ENCODE measurements around the gene CAMSAP3.
"Not testable (repeated sequence)": the region's sequence is repeated elsewhere in the genome, so short reads cannot be mapped to it uniquely, and the experiment has no call there.

The CAMSAP3 gene

DNA sequence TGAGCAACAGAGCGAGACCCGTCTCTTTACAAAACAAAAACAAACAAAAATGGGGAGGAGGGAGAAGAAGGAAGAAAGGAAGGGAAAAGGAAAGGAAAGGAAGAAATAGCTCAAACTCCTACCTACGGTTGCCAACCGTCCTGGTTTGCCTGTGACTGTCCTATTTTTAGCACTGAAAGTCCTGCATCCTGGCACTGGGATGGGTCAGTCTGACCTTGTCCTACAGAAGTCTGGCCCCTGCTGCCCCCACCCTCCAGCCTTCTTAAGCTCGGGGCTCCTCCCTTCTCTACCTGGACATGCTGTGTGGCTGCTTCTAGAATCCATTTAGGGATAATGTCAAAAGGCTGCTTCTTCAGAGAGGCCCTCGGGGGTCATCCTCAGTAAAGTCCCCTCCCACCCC is 40.0 kb downstream of the CAMSAP3 start:
- no peak for DNase-seq

DNA sequence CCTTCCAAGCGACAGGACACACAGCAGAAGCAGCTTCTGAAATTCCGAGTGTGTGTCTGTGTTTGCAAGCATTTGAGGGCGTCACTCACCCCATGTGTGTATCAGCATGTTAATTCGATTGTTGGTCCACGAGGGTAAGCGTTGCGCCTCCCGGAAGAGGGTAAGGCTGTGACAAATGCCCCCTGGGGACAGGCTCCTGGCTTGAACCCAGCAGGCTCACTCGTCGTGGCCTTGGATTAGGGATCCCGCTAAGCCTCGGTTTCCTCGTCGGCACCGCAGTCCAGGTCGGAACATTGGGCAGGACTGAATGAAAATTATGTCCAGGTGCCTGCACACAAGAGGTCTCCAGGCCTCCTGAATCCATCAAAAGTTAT is 40.6 kb downstream of the CAMSAP3 start:
- DNase-seq = no peak

DNA sequence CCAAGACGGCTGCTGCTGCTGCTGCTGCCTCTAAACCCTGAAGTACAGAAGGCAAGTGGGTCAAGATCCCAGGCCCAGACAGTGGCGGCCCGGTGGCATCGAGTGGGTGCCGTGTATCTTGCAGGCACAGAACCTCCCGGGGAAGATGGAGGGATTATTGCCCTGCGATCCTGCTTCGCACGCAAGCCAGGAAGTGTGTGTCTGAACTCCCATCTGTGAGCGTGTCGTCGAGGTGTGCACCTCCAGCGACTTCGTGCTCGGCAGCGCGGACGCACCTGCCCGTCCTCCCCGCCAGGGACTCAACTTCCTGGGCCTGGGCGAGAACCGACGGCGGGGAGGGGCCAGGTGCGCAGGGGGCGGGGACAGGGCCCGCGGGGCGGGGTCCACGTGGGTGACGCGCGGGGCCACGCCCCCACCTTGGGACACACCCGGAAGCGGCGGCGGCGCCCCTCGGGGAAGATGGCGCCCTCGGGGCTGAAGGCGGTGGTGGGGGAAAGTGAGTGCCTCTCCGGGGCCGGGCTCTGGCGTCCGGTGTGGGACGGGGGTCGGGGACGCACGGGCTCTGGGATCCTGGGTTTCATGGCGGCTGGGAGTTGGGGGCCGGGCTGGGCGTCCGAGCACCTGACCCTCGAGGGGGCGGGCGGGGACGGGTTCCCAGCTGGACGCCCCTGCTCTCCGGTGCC is 41.2 kb downstream of the CAMSAP3 start, which contains the start of gene STXBP2:
TSS of gene STXBP2 (plus strand) at position 420 of the 683 bp plus-strand sequence. CDS start at position 460, 40 bp downstream.
- DNase-seq = peak; percentile 79

DNA sequence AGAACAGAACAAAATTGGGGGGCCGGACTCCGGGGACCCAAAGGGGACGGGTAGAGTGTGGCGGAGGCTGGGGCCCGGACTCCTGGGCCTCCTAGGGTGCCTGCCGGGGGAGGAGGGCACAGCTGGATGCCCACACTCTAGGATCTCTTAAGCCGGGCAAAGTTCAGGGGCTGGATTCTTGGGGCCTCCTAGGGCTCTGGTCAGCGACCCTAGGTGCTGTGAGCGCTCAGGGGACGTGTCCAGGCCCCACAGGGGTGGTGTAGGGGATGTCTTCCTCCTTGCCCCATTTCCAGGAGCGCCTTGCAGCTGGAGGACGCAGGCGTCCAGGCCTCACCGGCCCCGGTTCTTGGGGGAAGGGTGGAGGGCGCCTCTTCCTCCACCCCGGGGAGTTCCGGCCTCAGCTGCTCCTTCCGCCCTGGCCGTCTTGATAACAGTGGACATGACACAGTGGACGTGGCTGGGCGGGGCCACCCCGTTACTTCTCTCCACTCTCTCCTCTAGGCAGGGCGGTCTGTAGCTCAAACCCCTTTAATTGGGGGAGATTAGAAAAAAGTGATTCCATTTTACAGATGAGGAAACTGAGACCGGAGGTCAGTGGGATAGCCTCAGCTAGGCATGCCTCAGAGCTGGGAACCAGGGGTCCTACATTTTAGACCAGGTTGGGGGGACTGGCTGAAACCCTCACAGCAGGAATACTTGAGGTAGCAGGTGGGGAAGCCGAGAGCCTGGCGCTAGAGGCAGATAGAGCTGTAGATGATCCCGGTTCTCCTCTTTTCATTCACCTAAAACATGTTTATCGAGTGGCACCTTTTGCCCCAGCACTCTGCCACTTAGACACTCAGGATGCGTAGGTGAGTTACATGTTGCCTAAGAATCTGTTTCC is 42.0 kb downstream of the CAMSAP3 start:
- DNase-seq = no peak

DNA sequence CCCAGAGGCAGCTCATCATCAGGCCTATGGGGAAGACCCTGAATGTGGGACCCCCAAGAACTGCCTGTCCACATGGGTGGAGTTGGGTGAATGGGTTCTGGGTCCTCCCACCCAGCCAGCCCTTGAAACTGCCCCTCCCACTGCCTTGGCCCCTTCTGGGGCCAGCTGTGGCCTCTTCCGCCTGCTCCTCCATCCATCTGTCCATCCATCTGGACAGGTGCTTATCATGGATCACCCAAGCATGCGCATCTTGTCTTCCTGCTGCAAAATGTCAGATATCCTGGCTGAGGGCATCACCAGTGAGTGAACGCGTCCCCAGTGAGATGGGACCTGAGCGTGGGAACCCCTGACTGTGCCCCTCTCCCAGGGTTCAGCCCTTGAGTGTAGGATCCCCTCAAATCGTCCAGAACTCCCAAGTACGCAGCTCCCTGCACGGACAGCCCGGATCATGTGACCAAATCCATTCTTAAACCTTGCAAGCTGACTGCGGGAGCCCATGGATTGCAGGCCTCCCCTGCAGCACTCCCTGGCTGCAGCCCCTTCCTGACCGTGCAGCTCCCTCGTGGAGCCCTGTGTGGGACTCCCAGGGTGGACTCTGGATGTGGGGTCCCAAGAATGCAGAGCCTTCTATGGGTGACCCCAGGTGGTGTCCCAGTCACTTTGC is 43.3 kb downstream of the CAMSAP3 start:
- DNase-seq = no peak

DNA sequence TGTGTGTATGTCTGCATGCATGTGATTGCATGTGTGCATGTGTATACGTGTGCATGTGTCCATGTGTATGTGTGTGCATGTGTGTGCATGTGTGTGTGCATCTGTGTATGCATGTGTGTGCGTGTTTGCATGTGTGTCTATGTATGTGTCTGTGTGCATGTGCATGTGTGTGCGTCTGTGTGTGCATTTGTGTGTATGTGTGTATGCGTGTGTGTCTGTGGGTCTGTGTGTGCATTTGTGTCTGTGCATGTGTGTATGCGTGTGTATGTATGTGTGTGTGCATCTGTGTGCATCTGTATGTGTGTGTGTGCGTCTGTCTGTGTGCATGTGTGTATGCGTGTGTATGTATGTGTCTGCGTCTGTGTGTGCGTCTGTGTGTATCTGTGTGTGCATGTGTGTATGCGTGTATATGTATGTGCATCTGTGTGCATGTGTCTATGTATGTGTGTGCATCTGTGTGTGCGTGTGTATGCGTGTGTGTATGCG is 44.2 kb downstream of the CAMSAP3 start:
- DNase-seq = no peak

DNA sequence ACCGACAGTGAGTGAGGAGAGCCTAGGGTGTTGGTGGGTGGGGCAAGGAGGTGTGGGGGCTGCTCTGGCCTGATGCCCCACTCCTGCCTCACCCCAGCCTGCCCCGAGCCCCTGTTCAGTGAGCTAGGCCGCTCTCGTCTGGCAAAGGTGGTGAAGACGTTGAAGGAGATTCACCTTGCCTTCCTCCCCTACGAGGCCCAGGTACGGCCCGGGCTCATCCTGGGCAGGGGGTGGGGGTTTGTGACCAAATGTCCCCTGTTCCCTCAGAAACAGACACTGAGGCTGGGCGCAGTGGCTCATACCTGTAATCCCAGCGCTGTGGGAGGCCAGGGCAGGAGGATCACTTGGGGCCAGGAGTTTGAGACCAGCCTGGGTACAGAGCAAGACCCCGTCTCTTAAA is 45.1 kb downstream of the CAMSAP3 start:
- DNase-seq = no peak

DNA sequence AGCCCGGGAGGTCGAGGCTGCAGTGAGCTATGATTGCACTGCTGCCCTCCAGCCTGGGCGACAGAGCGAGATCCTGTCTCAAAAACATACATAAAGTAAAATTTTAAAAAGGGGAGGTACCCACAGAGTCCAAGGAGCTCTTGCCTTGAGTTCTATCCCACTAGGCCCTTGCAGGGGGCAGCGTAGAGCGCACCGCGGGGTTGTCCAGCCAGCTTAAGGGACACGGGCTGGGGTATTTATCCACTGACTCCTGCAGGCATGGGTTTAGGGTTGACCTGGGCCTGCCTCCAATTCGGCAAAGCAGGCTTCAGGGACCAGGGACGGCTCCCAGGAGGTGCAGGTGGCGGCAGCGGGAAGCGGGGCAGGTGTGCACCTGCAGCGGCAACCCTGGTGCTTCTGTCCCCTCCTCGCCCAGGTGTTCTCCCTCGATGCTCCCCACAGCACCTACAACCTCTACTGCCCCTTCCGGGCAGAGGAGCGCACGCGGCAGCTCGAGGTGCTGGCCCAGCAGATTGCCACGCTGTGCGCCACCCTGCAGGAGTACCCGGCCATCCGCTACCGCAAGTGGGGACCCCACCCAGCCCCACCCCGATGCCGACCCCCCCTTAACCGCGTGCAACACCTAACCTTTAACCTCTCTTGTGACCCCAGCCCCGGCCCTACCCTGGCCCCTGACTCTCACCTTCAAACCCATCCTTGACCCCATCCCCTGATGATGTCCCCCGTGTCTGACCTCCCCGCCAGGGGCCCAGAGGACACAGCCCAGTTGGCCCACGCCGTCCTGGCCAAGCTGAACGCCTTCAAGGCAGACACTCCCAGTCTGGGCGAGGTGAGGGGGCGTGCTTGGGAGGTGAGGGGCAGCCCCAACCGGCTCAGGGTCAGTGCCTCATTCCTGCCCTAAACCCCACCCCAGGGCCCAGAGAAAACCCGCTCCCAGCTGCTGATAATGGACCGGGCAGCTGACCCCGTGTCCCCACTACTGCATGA is 45.9 kb downstream of the CAMSAP3 start:
- DNase-seq = no peak

DNA sequence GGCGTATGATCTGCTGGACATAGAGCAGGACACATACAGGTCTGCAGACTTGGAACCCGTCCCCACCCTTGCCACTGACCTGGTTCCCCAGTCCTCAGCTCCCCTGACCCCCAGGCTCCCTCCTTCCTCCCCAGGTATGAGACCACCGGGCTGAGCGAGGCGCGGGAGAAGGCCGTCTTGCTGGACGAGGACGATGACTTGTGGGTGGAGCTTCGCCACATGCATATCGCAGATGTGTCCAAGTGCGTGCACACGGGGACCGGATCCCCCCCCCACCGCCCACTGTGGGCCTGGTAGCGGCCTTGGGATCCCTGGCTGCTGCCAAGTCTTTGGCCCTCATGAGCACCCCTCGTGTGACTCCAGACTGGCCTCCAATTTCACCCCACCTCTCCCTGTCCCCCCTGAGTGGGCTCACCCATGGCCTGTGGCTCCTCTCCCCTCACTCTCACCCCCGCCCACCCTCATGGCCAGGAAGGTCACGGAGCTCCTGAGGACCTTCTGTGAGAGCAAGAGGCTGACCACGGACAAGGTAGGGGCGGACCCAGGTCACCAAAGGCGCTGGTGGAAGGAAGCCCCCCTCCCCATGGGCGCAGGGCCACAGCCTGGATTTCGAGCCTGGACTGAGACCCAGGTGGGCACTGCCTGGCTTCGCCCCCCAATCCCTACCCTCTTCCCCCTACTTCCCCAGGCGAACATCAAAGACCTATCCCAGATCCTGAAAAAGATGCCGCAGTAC is 46.8 kb downstream of the CAMSAP3 start:
- DNase-seq = no peak

DNA sequence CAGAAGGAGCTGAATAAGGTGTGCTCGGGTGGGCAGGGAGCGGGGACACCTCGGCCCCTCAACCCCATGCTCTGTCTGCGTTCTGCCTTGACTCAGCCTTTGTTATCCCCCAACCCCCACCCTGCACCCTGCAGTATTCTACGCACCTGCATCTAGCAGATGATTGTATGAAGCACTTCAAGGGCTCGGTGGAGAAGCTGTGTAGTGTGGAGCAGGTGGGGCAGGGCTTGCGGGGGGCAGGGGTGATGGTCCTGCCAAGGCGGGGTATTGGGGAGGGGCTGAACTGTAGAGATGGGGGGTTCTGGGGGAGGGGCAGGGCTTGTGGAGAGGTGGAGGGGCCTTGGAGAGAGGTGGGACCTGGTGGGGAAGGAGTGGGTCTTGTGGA is 47.4 kb downstream of the CAMSAP3 start:
- no peak for DNase-seq

DNA sequence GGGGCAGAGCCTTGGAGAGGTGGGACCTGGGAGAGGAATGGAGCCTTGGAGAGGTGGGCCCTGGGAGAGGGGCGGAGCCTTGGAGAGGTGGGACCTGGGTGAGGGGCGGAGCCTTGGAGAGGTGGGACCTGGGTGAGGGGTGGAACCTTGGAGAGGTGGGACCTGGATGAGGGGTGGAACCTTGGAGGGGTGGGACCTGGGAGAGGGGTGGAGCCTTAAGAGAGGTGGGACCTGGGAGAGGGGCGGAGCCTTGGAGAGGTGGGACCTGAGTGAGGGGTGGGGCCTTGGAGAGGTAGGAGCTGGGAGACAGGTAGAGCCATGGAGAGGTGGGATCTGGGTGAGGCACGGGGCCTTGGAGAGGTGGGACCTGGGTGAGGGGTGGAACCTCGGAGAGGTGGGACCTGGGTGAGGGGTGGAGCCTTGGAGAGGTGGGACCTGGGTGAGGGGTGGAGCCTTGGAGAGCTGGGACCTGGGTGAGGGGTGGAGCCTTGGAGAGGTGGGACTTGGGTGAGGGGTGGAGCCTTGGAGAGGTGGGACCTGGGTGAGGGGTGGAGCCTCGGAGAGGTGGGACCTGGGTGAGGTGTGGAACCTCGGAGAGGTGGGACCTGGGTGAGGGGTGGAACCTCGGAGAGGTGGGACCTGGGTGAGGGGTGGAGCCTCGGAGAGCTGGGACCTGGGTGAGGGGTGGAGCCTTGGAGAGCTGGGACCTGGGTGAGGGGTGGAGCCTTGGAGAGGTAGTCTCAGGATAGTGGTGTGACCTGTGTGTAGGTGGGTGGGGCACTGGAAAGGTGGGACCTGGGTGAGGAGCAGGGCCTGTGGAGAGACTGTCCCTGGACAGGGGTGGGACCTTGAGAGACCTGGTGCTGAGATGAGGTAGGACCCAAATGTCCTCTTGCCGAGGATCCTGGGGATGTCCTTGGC is 48.2 kb downstream of the CAMSAP3 start:
- DNase-seq = not testable (repeated sequence)

DNA sequence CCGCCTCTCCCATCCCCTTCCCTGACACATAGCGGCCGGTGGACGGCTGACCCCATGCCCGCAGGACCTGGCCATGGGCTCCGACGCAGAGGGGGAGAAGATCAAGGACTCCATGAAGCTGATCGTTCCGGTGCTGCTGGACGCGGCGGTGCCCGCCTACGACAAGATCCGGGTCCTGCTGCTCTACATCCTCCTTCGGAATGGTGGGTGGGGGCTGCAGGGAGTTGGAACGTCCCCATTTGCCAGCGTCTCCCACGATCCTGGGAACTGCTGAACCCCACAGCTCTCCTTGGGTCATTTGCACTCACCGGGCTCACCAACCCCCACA is 48.9 kb downstream of the CAMSAP3 start:
- no peak for DNase-seq

DNA sequence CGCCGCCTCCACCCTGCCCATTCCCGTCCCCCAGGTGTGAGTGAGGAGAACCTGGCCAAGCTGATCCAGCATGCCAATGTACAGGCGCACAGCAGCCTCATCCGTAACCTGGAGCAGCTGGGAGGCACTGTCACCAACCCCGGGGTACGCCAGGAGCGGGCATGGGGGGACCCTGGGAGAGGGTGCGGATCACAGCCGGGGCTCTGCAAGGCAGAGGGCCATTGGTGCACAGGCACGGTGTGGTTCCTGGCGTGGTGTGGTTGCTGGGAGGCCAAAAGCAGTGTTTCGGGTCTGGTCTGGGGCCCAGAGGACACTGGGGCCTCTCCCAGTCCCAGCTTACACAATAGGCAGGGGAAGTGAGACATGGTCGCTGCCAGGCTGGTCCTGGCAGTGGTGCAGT is 49.5 kb downstream of the CAMSAP3 start:
- no peak for DNase-seq

DNA sequence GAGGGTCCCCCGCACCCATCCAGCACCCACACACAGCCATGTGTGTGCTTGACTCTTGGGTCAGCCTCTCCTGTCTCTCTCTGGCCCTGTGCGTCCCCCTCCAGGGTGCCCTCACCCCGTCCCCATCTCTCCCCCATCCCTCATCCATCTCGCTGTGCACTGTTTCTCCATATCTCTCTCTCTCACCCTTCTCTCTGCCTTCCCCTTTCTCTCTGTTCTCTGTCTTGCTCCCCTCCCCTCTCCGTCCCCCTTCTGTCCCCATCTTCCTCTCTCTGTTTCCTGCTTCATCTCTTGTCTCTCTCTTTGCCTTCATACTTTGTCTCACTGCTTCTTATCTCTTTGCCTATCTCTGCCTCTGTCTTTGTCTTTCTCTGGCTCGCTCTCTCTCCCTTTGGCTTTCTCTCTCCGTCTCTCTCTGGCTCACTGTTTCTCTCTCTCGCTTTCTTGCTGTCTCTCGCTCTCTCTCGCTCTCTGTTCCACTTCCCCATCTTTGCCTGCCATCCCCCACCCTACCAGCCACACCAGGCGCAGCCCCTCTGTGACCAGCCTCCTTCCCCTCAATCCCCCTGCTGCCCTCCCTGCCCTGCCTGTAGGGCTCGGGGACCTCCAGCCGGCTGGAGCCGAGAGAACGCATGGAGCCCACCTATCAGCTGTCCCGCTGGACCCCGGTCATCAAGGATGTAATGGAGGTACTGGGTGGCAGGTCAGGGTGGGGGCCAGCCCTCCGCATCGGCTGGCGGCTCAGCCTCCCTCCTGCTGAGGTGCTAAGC is 50.2 kb downstream of the CAMSAP3 start:
- DNase-seq = no peak

DNA sequence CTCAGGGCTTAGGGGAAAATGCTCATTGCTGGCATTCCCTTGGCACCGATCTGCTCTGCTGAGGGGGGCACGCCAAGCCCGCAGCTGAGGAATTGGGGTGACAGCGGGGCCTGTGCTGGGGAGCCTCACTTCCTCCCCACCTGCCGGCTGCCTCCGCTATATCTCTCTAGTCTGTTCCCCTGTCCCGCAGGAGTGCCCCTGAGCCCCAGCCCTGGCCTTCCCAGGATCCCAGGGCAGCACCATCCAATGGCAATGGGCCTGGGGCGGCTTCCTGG is 50.7 kb downstream of the CAMSAP3 start:
- no peak for DNase-seq

DNA sequence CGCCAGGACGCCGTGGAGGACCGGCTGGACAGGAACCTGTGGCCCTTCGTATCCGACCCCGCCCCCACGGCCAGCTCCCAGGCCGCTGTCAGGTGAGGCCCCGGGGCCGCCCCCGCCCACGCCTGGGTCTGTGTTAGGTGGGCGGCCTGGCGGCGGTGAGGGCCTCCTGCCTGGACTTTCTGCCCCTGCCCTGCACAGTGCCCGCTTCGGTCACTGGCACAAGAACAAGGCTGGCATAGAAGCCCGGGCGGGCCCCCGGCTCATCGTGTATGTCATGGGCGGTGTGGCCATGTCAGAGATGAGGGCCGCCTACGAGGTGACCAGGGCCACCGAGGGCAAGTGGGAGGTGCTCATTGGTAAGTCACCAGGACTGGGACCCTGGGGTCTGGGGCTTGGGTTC is 51.5 kb downstream of the CAMSAP3 start:
- DNase-seq = no peak

DNA sequence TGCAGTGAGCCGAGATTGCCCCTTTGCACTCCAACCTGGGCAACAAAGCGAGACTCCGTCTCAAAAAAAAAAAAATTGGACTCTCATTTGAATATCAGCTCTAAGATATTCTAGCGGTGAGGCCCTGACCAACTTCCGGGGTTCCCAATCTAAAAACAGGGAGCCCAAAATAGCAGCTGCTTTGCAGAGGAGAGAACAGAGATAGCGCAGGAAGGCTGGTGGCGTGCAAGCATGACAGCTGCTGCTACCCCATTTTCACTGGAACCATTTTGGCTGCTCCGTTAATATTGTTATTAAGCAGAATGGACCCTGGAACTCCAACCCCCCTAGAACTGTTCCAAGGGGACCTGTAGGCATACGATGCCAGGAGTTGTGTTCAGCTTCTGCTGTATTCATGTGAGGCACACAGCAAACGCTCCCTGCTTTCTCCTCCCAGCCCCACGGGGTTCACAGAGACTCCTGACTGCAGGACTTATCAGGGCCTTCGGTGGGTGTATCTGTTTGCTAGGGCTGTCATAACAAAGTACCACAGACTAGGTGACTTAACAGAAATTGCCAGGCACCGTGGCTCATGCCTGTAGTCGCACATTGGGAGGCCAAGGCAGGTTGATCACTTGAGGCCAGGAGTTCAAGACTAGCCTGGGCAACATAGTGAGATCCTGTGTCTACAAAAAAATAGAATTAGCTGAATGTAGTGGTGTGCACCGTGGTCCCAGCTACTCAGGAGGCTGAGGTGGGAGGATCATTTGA is 52.8 kb downstream of the CAMSAP3 start:
- no peak for DNase-seq

DNA sequence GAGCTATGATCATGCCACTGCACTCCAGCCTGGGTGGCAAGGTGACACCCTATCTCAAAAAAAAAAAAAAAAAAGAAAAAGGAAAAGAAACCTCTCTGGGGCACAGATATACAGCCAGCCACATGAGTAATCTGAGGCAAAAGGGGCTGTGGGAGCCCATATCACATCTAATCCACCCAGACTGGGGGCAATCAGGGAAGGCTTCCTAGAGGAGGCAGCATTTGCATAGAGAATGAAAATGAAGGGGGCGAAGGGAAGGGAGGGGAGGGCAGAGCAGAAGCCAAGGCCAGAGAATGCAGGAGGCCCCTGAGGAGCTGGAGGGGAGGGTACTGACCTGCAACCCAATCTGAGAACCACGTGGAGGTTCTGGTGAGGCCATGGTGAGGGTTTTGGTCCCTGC is 54.5 kb downstream of the CAMSAP3 start:
- DNase-seq = no peak

DNA sequence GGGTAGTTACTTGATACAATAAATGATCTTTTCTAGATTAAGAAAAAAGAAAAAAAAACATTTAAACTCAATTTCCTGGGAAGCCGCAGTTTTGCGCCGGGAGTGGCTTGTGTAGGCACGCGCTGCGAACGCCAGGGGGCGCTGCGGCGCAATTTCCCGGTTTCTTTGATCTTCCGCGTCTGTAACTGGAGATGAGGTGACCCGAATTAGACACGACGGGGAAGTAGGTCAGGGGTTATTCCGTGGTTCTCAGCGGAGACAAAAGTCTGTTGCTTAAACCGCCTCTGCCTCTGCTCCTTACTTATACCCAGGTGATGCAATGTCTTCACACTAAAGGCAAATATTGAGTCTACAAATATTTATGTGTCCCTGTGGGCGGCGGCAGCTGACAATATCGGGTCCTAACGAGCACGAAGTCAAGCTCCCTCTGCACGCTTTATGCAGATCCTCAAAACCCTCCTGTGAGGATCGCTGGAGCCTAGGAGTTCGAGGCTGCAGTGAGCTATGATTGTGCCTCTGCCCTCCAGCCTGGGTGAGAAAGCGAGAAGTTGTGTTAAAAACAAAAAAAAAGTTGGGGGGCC is 56.5 kb downstream of the CAMSAP3 start:
- peak; percentile 67 for DNase-seq
